ENCODE results near the gene RANBP17. TPM values are rescaled to one million over a fixed set of nuclear protein-coding genes. Genes with fewer than 3 reads are reported as not detected.
"Not testable (repeated sequence)": the region's sequence is repeated elsewhere in the genome, so short reads cannot be mapped to it uniquely, and the experiment has no call there.

Gene RANBP17
- polyA plus RNA-seq, 3 donors: 8.8 to 16.9 (median 15.7) TPM

- no peak for DNase-seq
Observed at GRCh38 chr5:170937914-170938313, 76.1 kb downstream of the RANBP17 start.

DNA sequence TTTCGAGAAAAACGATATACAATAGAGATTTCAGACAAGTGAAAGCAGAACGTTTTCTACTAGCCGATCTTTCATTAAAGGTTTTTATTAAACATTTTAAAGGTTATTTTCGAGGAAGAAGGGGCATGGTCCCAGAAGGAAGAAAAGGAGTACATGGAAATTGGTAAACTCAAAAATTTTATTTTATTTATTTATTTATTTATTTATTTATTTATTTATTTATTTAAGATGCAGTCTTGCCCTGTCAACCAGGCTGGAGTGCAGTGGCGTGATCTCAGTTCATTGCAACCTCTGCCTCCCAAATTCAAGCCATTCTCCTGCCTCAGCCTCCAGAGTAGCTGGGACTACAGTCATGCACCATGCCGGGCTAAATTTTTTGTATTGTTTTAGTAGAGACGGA lies 77.4 kb downstream of the RANBP17 start:
- DNase-seq: no peak

- no peak for DNase-seq
Observed at GRCh38 chr5:170941788-170942187, 80.0 kb downstream of the RANBP17 start.

- DNase-seq: no peak
Observed at GRCh38 chr5:170945275-170945674, 83.5 kb downstream of the RANBP17 start.

DNA sequence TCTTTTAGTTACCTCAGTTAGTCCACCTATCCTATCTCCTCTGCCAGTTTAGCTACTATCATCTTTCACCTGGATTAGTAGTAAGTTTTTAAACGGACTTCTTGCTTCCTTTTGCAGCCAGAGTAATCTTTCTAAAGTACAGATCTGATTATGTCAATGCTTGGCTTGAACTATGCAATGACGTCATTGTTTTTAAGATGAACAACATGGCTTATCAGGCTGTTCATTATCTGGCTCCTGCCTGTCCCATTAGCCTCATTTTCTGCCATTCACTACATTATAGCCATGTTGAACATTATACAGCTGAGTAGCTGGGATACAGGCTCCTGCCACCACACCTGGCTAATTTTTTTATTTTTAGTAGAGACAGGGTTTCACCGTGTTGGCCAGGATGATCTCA lies 98.7 kb downstream of the RANBP17 start:
- DNase-seq: no peak

- DNase-seq: no peak
Observed at GRCh38 chr5:170963521-170963920, 101.7 kb downstream of the RANBP17 start.

DNA sequence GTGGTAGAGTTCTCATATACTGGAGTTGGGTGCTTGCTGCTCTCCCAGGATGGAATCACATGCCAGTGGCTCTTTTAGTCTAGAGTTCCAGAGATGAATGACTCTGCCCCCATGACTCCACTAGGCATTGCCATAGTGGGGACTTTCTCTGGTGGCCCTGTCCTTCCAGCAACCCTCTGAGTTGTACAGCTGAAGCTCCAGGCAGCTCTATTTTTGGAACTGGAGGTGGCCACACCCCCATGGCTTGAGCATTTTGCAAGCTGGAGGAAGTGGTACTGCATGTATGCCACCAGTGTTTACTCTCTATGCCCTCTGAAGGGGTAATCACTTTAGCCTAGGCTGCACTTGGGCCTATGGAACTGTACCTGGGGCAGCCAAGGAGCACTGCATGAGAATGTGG lies 112.6 kb downstream of the RANBP17 start:
- DNase-seq: no peak

GRCh38 chr5:170980261-170980660 lies 118.4 kb downstream of the RANBP17 start:
- not testable (repeated sequence) for DNase-seq

DNA sequence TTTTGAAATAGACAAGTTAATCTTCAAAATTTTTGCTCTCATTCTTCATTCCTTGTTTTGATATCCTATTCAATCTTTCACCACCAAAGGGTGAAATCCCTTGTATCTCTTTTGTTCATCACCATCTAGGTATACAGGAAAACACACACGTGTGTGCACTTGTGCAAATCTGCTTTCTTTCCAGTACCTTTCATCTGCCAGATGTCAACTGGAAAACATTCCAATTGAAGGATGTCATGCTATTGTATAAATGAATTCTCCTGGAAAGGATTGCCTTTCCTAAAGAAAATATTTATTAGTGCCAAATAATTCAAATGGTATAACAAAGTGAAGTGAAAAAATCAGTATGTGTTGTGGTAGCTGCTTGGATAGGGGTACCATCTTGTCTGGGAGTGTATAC lies 123.7 kb downstream of the RANBP17 start:
- DNase-seq: no peak

GRCh38 chr5:170986598-170986997 lies 124.8 kb downstream of the RANBP17 start:
- DNase-seq: peak; percentile 7

- DNase-seq: no peak
Observed at GRCh38 chr5:170993476-170993875, 131.7 kb downstream of the RANBP17 start.

- DNase-seq: no peak
Observed at GRCh38 chr5:171010086-171010485, 148.3 kb downstream of the RANBP17 start.

GRCh38 chr5:171010816-171011215 lies 149.0 kb downstream of the RANBP17 start:
- no peak for DNase-seq

DNA sequence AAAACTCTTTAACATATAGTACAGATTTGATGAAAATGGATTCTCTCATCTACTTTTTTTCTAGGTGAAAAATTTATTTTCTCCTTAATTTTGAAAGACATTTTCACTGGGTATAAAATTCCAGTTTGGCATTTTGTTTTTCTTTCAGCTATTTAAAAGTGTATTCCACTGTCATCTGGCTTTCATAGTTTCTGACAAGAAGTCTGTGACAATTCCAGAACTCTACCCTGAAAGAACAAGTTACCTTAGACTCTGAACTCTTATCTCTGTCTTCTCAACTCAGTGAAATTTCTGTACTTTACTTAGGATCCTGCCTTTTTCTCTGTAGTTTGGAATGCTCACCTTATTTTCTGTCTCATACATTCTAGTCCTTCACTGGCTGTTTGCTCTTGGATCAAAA lies 161.7 kb downstream of the RANBP17 start:
- no peak for DNase-seq

- no peak for DNase-seq
Observed at GRCh38 chr5:171024084-171024483, 162.3 kb downstream of the RANBP17 start.

- no peak for DNase-seq
Observed at GRCh38 chr5:171029401-171029800, 167.6 kb downstream of the RANBP17 start.

GRCh38 chr5:171031977-171032376 lies 170.2 kb downstream of the RANBP17 start:
- no peak for DNase-seq

DNA sequence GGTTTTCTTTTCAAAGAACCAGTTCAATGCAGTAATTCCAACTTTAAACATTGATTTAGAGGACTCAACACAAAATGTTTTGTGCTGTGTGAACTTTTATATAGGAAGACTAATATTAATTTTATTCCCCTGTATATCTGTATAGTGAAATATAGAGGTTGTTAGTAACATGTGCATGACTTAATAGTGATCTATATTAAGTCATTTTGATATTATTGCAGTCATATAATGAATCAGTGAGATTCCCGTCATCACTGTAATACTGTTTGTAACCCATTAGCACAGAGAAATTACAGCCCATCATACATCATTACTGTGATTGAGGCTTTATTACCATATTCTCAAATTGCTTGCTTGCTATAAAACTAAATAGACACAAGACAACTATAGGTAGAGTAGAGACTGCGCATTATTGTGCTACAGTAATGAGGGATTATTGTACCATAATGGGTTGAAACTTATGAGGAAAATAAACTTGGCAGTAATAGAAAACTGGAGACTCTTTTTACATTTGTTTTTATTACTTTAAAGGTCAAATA lies 170.7 kb downstream of the RANBP17 start:
- no peak for DNase-seq

GRCh38 chr5:171041893-171042292 lies 180.1 kb downstream of the RANBP17 start:
- not testable (repeated sequence) for DNase-seq

- DNase-seq: peak; percentile 9
Observed at GRCh38 chr5:171050916-171051315, 189.1 kb downstream of the RANBP17 start.

DNA sequence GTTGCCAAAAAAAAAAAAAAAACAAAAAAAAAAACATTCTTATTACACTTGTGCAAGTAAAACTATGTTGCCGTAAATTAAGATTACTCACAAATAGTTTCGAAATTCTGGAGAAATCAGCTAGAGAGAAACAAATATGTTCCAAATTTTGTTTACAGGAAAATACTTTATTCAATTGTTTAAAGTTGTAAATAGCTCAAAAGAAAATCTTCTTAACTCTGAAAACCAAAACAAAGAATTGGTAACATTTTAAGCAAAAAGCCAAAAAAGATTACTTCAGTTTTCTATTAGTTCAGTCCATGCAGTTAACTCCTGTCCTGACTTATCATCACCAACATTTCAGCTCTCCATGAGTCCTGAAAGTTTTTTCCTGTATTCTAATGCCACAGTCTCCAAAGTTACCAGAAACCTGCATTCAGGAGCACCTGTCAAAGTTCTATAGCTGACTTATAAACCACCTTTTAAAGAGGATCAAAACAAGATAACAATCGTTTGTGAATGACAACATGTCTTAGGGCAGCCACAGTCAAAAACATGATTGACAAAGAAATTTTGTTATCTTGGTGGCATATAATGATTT lies 194.1 kb downstream of the RANBP17 start:
- DNase-seq: no peak

DNA sequence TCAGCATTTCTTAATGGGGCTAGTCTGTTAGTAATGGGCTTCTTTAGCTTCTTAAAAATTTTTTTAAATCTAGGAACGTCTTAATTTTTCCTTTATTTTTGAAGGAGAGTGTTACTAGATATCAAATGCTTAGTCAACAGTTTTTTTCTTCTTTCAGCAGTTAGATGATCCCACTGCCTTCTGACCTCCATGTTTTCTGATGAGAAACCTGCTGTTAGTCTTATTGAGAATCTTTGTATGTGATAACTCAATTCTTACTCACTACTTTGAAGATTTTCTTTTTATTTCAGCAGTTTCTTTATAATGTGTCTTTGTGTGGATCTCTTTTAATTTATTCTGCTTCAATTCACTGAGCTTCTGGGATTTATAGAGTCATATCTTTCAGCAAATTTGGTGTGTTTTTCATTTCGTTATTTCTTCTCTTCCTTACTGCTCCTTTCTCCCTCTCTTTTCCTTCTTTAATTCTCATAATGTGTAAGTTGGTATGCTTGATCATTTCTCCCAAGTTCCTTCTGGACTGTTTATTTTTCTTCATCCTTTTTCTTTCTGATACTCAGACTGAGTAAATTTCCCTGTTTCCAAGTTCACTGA lies 205.8 kb downstream of the RANBP17 start:
- DNase-seq: no peak

DNA sequence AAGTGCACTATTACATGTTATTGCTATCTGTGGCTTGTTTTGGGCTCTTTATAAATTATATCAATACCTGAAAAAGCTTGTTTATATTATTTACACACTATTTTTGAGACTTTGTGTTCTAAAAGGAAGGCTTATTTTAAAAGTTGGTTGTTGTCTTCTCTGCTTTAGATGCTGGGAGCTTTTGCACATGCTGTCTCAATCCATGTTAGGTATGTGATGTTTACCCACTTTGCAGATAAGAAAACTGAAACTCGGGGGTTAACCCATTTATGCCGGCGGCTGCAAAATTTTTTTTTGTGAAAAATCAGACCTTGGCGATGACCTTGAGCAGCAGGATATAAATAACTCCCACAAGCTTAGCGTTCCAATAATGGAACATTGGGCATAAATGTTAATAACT lies 212.9 kb downstream of the RANBP17 start:
- no peak for DNase-seq
